Measurements from ENCODE around the gene CCDC24. TPM values are rescaled to one million over a fixed set of nuclear protein-coding genes. Genes with fewer than 3 reads are reported as not detected.

Gene CCDC24
- polyA plus RNA-seq, 3 donors, result 1.1 to 3.0 (median 1.9) TPM

DNA sequence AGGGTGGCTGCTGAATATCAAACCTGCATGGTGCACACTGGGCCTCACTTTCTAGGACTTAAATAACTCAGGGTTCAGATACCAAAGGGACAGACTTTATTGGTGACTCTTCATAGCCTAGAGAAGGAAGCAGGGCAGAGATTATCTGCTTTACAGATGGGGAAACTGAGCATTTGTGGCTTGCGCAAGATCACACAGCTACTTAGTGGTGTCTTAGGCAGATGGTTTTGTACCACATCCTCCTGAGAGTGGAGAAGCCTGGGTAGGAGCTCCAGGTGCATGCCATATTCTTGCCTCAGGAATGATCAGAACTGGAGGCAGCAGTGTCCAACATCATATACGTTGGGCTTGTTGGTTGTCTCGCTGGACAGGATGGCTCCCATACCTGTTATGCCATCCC lies 28.4 kb upstream of the CCDC24 start:
- Mint-ChIP-seq H3K4me3 (no peak overlapping the region), H3K27me3 (ENCODE audit: low read depth in 3 of 3) (peaks cover 0 to under 1% (median 0%) of the 10 kb centered on the region in 3 donors), H3K27ac (no peak overlapping the region), H3K9me3 (peaks cover 0 to 2% (median 0%) of the 10 kb centered on the region in 7 donors), H3K4me1 (no peaks in the 10 kb centered on the region), H3K36me3 (peaks cover 42 to 53% of the 10 kb centered on the region in 2 donors)
- Histone ChIP-seq H3K79me2 (ENCODE audit: insufficient read depth, low read length) (no peaks in the 10 kb centered on the region), H3K9ac (ENCODE audit: insufficient read depth, low read length, poor library complexity, severe bottlenecking) (no peak overlapping the region), H3K4me3 (replicated peaks in 1 of 3; ENCODE audit: low read depth in 2 of 3, low read length in 3 of 3) (no peak overlapping the region), H2AFZ (ENCODE audit: insufficient read depth, low read depth, low read length, poor library complexity, severe bottlenecking) (no peak overlapping the region), H3K27ac (ENCODE audit: low read depth in 1 of 2, low read length in 2 of 2) (no peak overlapping the region), H3K36me3 (replicated peaks in 1 of 2; ENCODE audit: control insufficient read depth in 1 of 2, insufficient read depth in 2 of 2, low read length in 2 of 2) (peaks cover 41 to 84% of the 10 kb centered on the region in 2 donors), H3K27me3 (ENCODE audit: control insufficient read depth in 2 of 2, insufficient read depth in 2 of 2, low read length in 2 of 2) (no peaks in the 10 kb centered on the region), H3K4me1 (ENCODE audit: control insufficient read depth in 1 of 2, insufficient read depth in 2 of 2, low read length in 2 of 2) (peaks cover 20 to 22% of the 10 kb centered on the region in 2 donors), H3K4me2 (replicated peaks; ENCODE audit: extremely low read depth, low read length, poor library complexity, severe bottlenecking) (no peak overlapping the region), H4K20me1 (ENCODE audit: insufficient read depth, low read length) (no peaks in the 10 kb centered on the region), H3K9me3 (replicated peaks in 1 of 2; ENCODE audit: control insufficient read depth in 1 of 2, insufficient read depth in 1 of 2, low read length in 2 of 2) (no peaks in the 10 kb centered on the region)
- intact Hi-C loops (cut with micrococcal nuclease), result no loop called here
- TF ChIP-seq, protein P1, sequence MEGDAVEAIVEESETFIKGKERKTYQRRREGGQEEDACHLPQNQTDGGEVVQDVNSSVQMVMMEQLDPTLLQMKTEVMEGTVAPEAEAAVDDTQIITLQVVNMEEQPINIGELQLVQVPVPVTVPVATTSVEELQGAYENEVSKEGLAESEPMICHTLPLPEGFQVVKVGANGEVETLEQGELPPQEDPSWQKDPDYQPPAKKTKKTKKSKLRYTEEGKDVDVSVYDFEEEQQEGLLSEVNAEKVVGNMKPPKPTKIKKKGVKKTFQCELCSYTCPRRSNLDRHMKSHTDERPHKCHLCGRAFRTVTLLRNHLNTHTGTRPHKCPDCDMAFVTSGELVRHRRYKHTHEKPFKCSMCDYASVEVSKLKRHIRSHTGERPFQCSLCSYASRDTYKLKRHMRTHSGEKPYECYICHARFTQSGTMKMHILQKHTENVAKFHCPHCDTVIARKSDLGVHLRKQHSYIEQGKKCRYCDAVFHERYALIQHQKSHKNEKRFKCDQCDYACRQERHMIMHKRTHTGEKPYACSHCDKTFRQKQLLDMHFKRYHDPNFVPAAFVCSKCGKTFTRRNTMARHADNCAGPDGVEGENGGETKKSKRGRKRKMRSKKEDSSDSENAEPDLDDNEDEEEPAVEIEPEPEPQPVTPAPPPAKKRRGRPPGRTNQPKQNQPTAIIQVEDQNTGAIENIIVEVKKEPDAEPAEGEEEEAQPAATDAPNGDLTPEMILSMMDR (IDR thresholded peaks at IDR 0.05), result no peak
- DNase-seq, result no peak
- 89% methylated on average over 2 of the region's 3 CpGs for WGBS (ENCODE audit: insufficient coverage)

DNA sequence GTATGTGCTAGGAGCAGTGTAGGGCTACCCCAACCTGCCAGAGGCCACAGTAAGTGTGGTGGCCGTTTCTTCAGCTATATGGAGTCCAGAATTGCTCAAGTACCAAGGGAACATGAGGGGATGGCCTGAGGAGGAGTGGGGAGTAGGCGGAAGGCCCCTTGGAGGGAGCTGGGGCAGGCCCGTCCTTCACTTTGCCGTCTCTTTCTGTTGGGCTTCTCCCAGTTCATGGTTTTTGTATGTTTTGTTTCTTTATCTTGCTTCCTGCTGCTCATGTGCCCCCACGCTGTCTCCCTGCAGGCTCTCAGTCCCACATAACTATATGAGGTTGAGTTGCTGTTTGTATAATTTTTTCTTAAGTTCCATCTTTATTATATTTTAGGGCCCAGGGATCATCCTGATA lies 27.5 kb upstream of the CCDC24 start:
- H3K36me3 Mint-ChIP-seq, result peaks cover 33 to 45% of the 10 kb centered on the region in 2 donors
- peaks cover 0 to 2% (median 0%) of the 10 kb centered on the region in 7 donors for H3K9me3 Mint-ChIP-seq
- H2AFZ ChIP-seq (ENCODE audit: insufficient read depth, low read depth, low read length, poor library complexity, severe bottlenecking), result no peak overlapping the region
- H3K4me3 Mint-ChIP-seq, result no peak overlapping the region
- peaks cover 0 to 1% (median 0%) of the 10 kb centered on the region in 3 donors for H3K27me3 Mint-ChIP-seq (ENCODE audit: low read depth in 3 of 3)
- H3K27ac ChIP-seq (ENCODE audit: low read depth in 1 of 2, low read length in 2 of 2), result peak overlapping the region in 1 of 2 donors; percentile 38
- H3K27ac Mint-ChIP-seq, result no peak overlapping the region
- no peaks in the 10 kb centered on the region for H3K79me2 ChIP-seq (ENCODE audit: insufficient read depth, low read length)
- 52% methylated on average over 4 of the region's 5 CpGs for WGBS (ENCODE audit: insufficient coverage)
- H3K27me3 ChIP-seq (ENCODE audit: control insufficient read depth in 2 of 2, insufficient read depth in 2 of 2, low read length in 2 of 2), result no peaks in the 10 kb centered on the region
- H3K4me2 ChIP-seq (replicated peaks; ENCODE audit: extremely low read depth, low read length, poor library complexity, severe bottlenecking), result no peak overlapping the region
- H3K4me1 Mint-ChIP-seq, result no peaks in the 10 kb centered on the region
- H3K4me3 ChIP-seq (replicated peaks in 1 of 3; ENCODE audit: low read depth in 2 of 3, low read length in 3 of 3), result no peak overlapping the region
- no peak overlapping the region for H3K9ac ChIP-seq (ENCODE audit: insufficient read depth, low read length, poor library complexity, severe bottlenecking)
- no peaks in the 10 kb centered on the region for H3K9me3 ChIP-seq (replicated peaks in 1 of 2; ENCODE audit: control insufficient read depth in 1 of 2, insufficient read depth in 1 of 2, low read length in 2 of 2)
- no peak for DNase-seq
- H3K4me1 ChIP-seq (ENCODE audit: control insufficient read depth in 1 of 2, insufficient read depth in 2 of 2, low read length in 2 of 2), result peaks cover 20 to 22% of the 10 kb centered on the region in 2 donors
- peaks cover 35 to 76% of the 10 kb centered on the region in 2 donors for H3K36me3 ChIP-seq (replicated peaks in 1 of 2; ENCODE audit: control insufficient read depth in 1 of 2, insufficient read depth in 2 of 2, low read length in 2 of 2)
- H4K20me1 ChIP-seq (ENCODE audit: insufficient read depth, low read length), result no peaks in the 10 kb centered on the region
- TF ChIP-seq, protein P1 (IDR thresholded peaks at IDR 0.05), result no peak
- intact Hi-C loops (cut with micrococcal nuclease), result no loop called here

Measured in CD14-positive monocyte (primary cell).